ENCODE measurements around the gene NR2F6.
A peak's percentile ranks its signal among the peaks of the same experiment; 100 is the strongest.

Gene NR2F6

GRCh38 chr19:17263712-17264640, 18.3 kb upstream of the NR2F6 start:
- DNase-seq, result no peak

- no peak for DNase-seq
These were observed 16.8 kb upstream of the NR2F6 start for GRCh38 chr19:17262557-17262956.

- peak; percentile 8 for DNase-seq
These were observed 15.2 kb upstream of the NR2F6 start for GRCh38 chr19:17260842-17261325.

GRCh38 chr19:17259934-17260333, 14.2 kb upstream of the NR2F6 start:
- DNase-seq, result no peak

- no peak for DNase-seq
These were observed 13.5 kb upstream of the NR2F6 start for GRCh38 chr19:17259118-17259780.

GRCh38 chr19:17256130-17256529, 10.4 kb upstream of the NR2F6 start:
- no peak for DNase-seq

- DNase-seq, result no peak
These were observed 9.5 kb upstream of the NR2F6 start for GRCh38 chr19:17255150-17255621.

GRCh38 chr19:17254636-17255035, 8.9 kb upstream of the NR2F6 start:
- no peak for DNase-seq

GRCh38 chr19:17249887-17250548, 4.3 kb upstream of the NR2F6 start:
- no peak for DNase-seq

GRCh38 chr19:17248011-17248776, 2.5 kb upstream of the NR2F6 start:
- DNase-seq, result no peak

GRCh38 chr19:17246681-17247425, 1.1 kb upstream of the NR2F6 start:
- DNase-seq, result no peak

GRCh38 chr19:17244618-17245534, 843 bp downstream of the NR2F6 start:
- DNase-seq, result no peak

- DNase-seq, result no peak
These were observed 1.7 kb downstream of the NR2F6 start for GRCh38 chr19:17243830-17244617.

- no peak for DNase-seq
These were observed 2.4 kb downstream of the NR2F6 start for GRCh38 chr19:17243211-17243829.

GRCh38 chr19:17242431-17243208, 3.1 kb downstream of the NR2F6 start:
- no peak for DNase-seq

GRCh38 chr19:17240826-17241399, 4.8 kb downstream of the NR2F6 start:
- no peak for DNase-seq

GRCh38 chr19:17240062-17240752, 5.5 kb downstream of the NR2F6 start:
- no peak for DNase-seq

Data from NCI-H2081 treated with DMSO at 0.1 percent for 48 hours (cell line).